ENCODE results near the gene MICU2.
"Not testable (repeated sequence)": the region's sequence is repeated elsewhere in the genome, so short reads cannot be mapped to it uniquely, and the experiment has no call there.

The MICU2 gene

DNA sequence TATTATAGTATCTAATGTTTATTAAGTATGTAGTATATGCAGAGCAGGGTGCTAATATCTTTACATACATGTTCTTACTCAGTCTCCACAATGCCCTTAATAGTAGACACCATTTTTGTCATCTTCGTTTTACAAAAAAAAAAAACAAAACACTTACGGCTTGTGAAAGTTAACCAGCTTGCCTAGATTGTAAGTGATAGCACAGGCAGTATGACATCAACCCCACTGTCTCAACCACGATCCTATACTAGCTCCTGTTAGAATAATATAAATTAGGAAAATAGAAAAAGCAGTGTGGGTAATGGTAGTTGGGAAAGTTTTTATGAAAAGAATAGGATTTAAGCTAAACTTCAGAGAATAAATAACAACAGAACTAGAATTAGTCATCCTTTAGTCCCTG is 34.3 kb downstream of the MICU2 start:
- in situ Hi-C loops (cut with HindIII; ENCODE audit: low sequenced_read_pairs) = no loop called here
- H3K4me3 ChIP-seq (ENCODE audit: low read depth, low read length) = no peak overlapping the region
- no peak for TF ChIP-seq CTCF (IDR thresholded peaks at IDR 0.05; ENCODE audit: low read depth, low read length, missing control alignments)
- no peak for DNase-seq (ENCODE audit: low read depth)

- H3K4me3 ChIP-seq (ENCODE audit: low read depth, low read length) = no peak overlapping the region
- DNase-seq (ENCODE audit: low read depth) = no peak
- no peak for TF ChIP-seq CTCF (IDR thresholded peaks at IDR 0.05; ENCODE audit: low read depth, low read length, missing control alignments)
- in situ Hi-C loops (cut with HindIII; ENCODE audit: low sequenced_read_pairs) = no loop called here
Measured at GRCh38 chr13:21568854-21569253, 35.1 kb downstream of the MICU2 start.

DNA sequence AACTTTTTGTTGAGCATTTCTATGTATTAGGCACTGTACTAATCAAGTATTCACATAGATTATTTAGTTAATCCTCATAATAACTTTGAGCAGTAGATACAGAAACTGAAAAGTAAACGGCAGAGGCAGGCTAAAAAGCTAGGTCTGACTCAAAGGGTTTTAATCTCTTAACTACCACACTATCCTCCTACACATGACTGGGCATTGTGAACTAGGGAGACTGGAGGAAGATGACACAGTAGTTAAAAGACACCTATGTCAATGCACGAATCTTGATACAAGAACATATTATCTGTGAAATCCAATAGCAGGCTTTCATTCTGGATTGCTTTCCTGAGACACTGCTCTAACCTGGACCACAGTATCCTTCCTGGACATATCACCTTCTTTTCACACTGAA is 36.3 kb downstream of the MICU2 start:
- no peak for TF ChIP-seq CTCF (IDR thresholded peaks at IDR 0.05; ENCODE audit: low read depth, low read length, missing control alignments)
- in situ Hi-C loops (cut with HindIII; ENCODE audit: low sequenced_read_pairs) = no loop called here
- no peak overlapping the region for H3K4me3 ChIP-seq (ENCODE audit: low read depth, low read length)
- DNase-seq (ENCODE audit: low read depth) = no peak

- H3K4me3 ChIP-seq (ENCODE audit: low read depth, low read length) = no peak overlapping the region
- peak; percentile 36 for TF ChIP-seq CTCF (IDR thresholded peaks at IDR 0.05; ENCODE audit: low read depth, low read length, missing control alignments)
- DNase-seq (ENCODE audit: low read depth) = no peak
- in situ Hi-C loops (cut with HindIII; ENCODE audit: low sequenced_read_pairs) = no loop called here
Measured at GRCh38 chr13:21557995-21558394, 46.0 kb downstream of the MICU2 start.

DNA sequence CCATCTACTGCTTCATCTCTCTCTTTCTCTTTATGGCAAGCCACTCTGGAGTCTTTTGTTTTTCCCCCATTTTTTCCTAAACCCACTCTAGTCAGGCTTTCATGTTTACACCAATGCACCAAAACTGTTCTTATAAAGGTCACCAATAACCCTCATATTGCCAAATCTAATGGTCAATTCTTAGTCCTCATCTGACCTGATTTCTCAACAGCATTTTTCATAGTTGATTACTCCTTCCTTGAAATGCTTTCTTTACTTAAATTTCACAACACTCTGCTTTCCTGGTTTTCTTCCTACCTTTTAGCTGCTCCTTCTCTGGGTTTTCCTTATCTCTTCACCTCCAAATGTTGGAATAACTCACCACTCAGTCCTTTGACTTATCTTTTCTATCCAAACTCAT is 47.9 kb downstream of the MICU2 start:
- in situ Hi-C loops (cut with HindIII; ENCODE audit: low sequenced_read_pairs) = no loop called here
- H3K4me3 ChIP-seq (ENCODE audit: low read depth, low read length) = no peak overlapping the region
- DNase-seq (ENCODE audit: low read depth) = no peak
- TF ChIP-seq CTCF (IDR thresholded peaks at IDR 0.05; ENCODE audit: low read depth, low read length, missing control alignments) = no peak

DNA sequence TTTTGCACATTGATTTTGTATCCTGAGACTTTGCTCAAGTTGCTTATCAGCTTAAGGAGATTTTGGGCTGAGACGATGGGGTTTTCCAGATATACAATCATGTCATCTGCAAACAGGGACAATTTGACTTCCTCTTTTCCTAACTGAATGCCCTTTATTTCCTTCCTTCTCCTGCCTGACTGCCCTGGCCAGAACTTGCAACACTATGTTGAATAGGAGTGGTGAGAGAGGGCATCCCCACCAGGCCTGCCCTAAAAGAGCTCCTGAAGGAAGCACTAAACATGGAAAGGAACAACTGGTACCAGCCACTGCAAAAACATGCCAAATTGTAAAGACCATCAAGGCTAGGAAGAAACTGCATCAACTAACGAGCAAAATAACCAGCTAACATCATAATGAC is 50.7 kb downstream of the MICU2 start:
- in situ Hi-C loops (cut with HindIII; ENCODE audit: low sequenced_read_pairs) = not testable (repeated sequence)

GRCh38 chr13:21550918-21551317 is 53.1 kb downstream of the MICU2 start:
- no peak overlapping the region for H3K4me3 ChIP-seq (ENCODE audit: low read depth, low read length)
- in situ Hi-C loops (cut with HindIII; ENCODE audit: low sequenced_read_pairs) = no loop called here
- TF ChIP-seq CTCF (IDR thresholded peaks at IDR 0.05; ENCODE audit: low read depth, low read length, missing control alignments) = no peak
- DNase-seq (ENCODE audit: low read depth) = no peak

More for the DNA sequence above, 50.7 kb downstream of the MICU2 start:
- H3K4me3 ChIP-seq (ENCODE audit: low read depth, low read length); DNase-seq (ENCODE audit: low read depth): not testable (repeated sequence)

All from astrocyte of the cerebellum (primary cell).